ENCODE data around the gene TNFAIP1.
A peak's percentile ranks its signal among the peaks of the same experiment; 100 is the strongest.

Gene TNFAIP1

GRCh38 chr17:28372203-28372944, 36.8 kb downstream of the TNFAIP1 start:
- DNase-seq = no peak

GRCh38 chr17:28372945-28373274, 37.3 kb downstream of the TNFAIP1 start:
- no peak for DNase-seq

- DNase-seq = no peak
Observed at GRCh38 chr17:28379814-28380801, 44.5 kb downstream of the TNFAIP1 start.

DNA sequence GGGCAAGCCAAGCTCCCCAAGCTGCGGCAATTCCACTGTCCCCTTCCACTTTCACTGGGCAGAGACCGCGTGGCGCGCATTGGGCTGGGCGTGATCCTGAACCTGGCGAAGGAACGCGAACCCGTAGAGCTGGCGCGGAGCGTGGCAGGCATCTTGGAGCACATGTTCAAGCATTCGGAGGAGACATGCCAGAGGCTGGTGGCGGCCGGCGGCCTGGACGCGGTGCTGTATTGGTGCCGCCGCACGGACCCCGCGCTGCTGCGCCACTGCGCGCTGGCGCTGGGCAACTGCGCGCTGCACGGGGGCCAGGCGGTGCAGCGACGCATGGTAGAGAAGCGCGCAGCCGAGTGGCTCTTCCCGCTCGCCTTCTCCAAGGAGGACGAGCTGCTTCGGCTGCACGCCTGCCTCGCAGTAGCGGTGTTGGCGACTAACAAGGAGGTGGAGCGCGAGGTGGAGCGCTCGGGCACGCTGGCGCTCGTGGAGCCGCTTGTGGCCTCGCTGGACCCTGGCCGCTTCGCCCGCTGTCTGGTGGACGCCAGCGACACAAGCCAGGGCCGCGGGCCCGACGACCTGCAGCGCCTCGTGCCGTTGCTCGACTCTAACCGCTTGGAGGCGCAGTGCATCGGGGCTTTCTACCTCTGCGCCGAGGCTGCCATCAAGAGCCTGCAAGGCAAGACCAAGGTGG, 45.7 kb downstream of the TNFAIP1 start:
- DNase-seq = no peak

DNA sequence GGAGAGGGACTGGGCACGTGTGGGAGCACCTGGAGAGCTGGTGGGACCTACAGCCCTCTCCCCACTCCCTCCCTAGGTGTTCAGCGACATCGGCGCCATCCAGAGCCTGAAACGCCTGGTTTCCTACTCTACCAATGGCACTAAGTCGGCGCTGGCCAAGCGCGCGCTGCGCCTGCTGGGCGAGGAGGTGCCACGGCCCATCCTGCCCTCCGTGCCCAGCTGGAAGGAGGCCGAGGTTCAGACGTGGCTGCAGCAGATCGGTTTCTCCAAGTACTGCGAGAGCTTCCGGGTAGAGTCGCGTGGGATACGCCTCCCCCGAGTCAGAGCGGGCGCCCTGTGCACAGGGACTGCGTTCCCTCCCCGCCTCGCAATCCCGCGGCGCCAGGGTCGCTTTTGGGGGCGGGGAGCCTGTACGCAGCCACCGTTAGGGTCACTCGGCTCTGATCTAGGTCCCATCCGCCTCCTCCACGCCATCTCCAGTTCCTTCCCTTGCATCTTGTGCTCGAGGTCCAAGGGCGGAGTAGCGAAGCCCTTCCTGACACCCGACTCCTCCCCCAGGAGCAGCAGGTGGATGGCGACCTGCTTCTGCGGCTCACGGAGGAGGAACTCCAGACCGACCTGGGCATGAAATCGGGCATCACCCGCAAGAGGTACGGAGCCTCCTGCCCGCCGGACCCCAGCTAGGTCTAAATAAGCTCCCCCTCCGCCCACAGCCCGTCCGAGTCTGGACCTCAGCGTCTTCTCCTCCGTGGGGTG, 48.9 kb downstream of the TNFAIP1 start:
- peak; percentile 60 for DNase-seq

DNA sequence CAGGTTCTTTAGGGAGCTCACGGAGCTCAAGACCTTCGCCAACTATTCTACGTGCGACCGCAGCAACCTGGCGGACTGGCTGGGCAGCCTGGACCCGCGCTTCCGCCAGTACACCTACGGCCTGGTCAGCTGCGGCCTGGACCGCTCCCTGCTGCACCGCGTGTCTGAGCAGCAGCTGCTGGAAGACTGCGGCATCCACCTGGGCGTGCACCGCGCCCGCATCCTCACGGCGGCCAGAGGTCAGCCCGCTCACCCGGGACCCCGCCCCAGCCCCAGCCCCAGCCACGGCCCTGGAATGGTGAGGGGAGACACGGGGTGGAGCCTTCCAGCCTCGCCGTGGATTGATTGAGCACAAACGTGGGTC, 49.5 kb downstream of the TNFAIP1 start:
- no peak for DNase-seq

DNA sequence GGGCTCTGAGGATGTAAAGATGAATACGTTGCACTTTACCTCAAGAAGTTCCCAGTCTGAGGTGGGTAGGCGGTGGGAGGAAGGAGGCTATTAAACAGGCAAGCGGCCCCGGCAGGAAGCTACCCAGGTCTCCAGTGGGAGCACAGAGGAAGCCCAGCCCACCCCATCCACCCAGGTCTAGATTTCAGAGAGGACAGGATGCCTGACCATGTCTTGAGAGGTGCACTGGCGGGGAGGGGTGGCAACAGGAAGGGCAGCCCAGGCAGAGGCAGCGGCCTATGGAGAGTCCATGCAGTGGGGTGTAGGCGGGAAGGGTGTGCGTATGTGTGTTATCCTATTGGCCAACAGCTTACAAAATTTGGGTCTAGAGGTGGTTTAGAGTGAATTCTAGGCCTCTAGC, 49.8 kb downstream of the TNFAIP1 start:
- no peak for DNase-seq

DNA sequence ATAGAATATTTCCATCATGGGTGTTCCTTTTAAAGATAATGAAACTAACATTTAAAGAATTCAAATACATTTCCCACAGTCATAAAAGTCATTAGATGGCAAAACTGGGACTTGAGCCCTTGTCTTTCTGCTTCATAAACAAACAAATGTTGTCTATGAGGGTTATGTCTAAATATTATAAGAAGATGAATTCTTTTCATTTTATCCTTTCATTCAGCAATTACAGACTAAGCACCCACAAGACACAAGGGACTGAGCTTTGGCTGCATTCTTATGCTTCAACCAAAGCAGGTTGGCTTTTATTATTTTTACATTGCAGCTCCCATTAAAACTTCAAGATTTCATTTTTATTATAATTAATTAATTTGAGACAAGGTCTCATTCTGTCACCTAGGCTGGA, 50.8 kb downstream of the TNFAIP1 start:
- DNase-seq = no peak

DNA sequence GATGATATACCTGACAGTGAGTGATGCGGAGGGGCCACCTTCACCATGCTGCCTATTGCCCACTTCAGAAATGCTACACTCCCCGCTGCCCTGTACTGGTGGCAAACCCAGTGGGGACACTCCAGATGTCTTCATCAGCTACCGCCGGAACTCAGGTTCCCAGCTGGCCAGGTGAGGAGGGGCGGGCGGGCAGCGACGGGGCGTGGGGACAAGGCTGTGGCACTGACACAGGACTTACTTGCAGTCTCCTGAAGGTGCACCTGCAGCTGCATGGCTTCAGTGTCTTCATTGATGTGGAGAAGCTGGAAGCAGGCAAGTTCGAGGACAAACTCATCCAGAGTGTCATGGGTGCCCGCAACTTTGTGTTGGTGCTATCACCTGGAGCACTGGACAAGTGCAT, 52.5 kb downstream of the TNFAIP1 start:
- DNase-seq = no peak

DNA sequence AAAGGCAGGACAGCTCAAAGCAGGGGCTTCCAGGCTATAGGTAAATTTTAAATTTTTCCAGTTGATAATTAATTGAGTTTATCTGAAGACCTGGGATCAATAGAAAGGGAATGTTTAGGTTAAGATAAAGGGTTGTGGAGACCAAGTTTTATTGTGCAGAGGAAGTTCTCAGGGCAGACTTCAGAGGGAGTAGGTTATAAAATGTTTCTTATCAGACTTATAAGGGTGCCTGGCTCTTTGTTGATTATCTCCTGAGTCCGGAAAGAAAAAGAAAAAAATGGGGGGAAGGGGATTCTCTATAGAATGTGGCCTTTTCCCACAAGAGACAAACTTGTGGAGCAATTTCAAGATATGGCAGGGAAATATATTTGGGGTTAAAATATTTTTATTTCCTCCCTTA, 54.6 kb downstream of the TNFAIP1 start:
- DNase-seq = no peak

DNA sequence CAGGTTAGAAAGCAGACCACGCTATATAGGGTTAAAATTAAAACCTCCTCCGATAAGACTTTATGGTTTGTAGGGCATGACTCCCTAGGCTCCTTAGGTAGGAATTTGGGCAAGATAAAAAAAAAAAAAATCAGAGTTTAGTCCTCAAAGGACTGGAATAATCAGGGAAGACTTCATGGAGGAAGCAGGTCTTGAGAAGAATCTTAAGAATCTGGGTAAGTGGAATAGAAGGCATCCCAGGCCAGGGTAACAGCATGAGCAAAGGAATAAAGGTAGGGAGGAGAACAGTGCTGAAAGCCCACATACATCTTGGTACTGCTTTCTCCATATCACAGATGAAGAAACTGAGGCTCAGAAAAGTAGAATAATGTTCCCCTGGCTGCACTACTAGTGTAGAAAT, 55.0 kb downstream of the TNFAIP1 start:
- no peak for DNase-seq

DNA sequence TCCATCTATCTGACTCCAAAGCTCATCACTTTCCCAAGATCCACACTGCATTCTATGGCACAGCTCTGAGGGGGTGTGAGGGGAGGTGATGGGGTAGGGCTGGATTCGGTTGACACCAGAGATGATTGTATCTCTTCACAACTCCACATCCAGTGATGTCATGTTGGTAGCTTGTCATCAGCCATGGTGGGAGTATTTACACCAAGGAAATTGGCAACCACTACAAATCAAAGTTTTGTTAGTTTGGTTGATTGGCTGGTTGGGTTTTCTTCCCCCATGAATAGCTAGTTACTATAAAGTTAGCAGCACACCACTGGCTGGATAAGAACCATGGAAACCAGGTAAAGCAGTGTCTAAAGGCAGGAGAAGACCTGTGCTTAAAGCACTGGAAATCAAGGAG, 55.4 kb downstream of the TNFAIP1 start:
- no peak for DNase-seq

DNA sequence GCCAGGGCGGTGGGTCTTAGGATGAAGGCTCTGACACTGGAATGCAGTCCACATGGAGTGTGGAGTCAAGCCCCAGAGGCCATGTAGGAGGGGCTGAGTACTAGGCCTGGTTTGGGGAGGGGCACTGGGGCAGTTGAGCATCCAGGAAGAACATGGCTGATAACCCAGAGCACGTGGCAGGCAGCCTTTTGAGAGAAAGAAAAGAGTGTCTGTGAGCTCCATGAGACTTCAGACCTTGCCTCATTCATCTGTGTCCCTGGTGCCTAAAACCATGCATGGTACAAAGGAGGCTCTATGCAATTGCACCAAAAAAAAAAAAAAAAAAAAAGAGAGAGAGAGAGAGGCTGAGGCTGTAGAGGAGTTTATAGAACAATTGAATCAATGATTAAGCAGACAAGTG, 55.8 kb downstream of the TNFAIP1 start:
- DNase-seq = no peak

GRCh38 chr17:28392491-28392890, 56.9 kb downstream of the TNFAIP1 start:
- DNase-seq = no peak

DNA sequence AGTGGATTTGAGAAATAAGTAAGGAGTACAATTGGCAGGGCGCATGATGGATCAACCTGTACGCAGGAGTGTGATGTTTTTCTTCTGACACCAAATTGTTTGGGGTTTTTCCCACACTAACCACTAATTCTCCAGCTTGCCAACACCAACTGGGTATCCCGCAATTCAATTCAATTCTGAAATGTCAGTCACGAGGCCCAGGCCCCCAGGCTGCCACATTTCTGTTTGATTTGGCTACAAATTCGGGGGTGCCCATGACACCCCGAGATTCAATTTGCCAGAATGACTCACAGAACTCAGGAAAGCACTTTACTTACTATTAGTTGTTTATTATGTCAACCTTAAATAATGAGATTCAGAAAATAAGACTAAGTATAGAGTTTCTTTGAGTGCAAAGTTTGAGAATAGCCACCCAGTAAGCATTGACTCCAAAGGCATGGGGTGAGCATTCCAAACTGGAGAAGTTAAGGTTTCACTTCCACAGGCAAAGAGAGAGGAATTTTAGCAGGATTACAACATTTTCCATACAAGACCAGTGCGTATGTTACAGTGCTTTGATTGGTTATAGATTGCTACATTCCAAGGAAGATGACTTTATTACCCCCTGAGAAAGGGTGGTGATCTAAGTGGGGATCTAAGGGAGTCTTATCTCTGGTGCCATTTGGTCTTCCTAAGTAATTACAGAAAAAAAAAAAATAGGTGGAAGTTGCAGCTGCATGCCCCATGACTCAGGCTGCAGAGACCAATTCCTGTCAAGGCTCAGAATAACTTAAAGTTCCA, 59.0 kb downstream of the TNFAIP1 start:
- DNase-seq = no peak

DNA sequence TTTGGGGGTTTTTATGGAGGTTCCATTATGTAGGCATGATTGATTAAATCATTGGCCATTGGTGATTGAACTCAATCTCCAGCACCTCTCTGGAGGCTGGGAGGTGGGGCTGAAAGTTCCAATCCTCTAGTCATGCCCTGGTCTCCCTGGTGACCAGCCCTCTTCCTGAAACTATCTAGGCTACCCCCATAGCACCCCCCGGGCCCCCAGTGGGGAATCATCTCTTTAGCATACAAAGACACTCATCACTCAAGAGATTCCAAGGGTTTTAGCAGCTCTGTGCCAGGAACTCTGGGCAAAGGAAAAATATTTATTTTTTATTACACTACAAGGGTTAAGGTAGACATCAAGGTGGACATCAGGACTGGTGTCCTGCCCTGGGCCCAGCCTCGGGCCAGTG, 59.9 kb downstream of the TNFAIP1 start:
- no peak for DNase-seq

DNA sequence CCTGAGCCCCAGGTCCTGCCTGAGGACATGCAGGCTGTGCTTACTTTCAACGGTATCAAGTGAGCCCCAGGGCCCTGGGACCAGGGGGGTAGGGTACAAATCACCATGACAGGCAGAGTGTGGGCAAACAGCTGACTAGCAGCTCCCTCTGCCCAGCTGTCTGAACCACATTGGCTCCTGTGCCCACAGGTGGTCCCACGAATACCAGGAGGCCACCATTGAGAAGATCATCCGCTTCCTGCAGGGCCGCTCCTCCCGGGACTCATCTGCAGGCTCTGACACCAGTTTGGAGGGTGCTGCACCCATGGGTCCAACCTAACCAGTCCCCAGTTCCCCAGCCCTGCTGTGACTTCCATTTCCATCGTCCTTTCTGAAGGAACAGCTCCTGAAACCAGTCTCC, 60.4 kb downstream of the TNFAIP1 start:
- no peak for DNase-seq
